Measurements from ENCODE around the gene THSD4. TPM values are rescaled to one million over a fixed set of nuclear protein-coding genes. Genes with fewer than 3 reads are reported as not detected.

The THSD4 gene
- total and polyA plus RNA-seq, 2 of the 8 experiments (the other 6 are each of a cell fraction or from before 2014, with no cell fraction given): 2.5 to 6.2 TPM

- Histone ChIP-seq H3K9ac (replicated peaks in 1 of 4; ENCODE audit: extremely low read depth in 1 of 4, low read depth in 3 of 4, low read length in 3 of 4) (no peak overlapping the region; a peak in 1 of 7 replicates), H3K23me2 (ENCODE audit: low read depth, low read length) (no peaks in the 10 kb centered on the region), H4K20me1 (replicated peaks in 1 of 2; ENCODE audit: control insufficient read depth in 1 of 2, insufficient read depth in 2 of 2, low read length in 2 of 2) (no peaks in the 10 kb centered on the region), H2BK12ac (ENCODE audit: low read depth, low read length) (0 out of 2 replicates have a peak overlapping the region, but pooled peaks have one; percentile 72), H4K91ac (replicated peaks; ENCODE audit: insufficient read length, low read length) (no peak overlapping the region), H3K18ac (ENCODE audit: extremely low read depth, low read length) (no peak overlapping the region), H2BK15ac (ENCODE audit: low read length) (no peak overlapping the region), H3K14ac (ENCODE audit: insufficient read length) (no peak overlapping the region), H3K56ac (replicated peaks; ENCODE audit: insufficient read length, low read depth, low read length) (peak overlapping the region; percentile 27), H3K27me3 (replicated peaks in 1 of 4; ENCODE audit: control insufficient read depth in 3 of 4, extremely low read depth in 1 of 4, insufficient read depth in 3 of 4, low read length in 3 of 4) (no peaks in the 10 kb centered on the region), H2BK120ac (replicated peaks; ENCODE audit: low read depth, low read length) (no peak overlapping the region), H3K79me2 (ENCODE audit: control insufficient read depth in 1 of 2, insufficient read depth in 2 of 2, low read length in 2 of 2) (no peaks in the 10 kb centered on the region), H3K4me1 (replicated peaks in 1 of 4; ENCODE audit: control insufficient read depth in 3 of 4, insufficient read depth in 4 of 4, low read length in 3 of 4) (peaks cover 2 to 8% (median 7%) of the 10 kb centered on the region in 4 experiments), H3K4me3 (ENCODE audit: extremely low read depth in 1 of 4, insufficient read depth in 2 of 4, low read depth in 3 of 4, low read length in 4 of 4) (no peak overlapping the region), H4K8ac (ENCODE audit: extremely low read depth, insufficient read depth, low read length) (no peak overlapping the region; the same call in 1 of the 2 replicates), H3K27ac (ENCODE audit: low read depth, low read length) (no peak overlapping the region), H2AFZ (ENCODE audit: low read length) (no peak overlapping the region), H2BK5ac (ENCODE audit: low read depth, low read length) (no peak overlapping the region), H3K4me2 (ENCODE audit: insufficient read depth in 1 of 2, low read depth in 2 of 2, low read length in 2 of 2) (no peak overlapping the region), H2AK5ac (ENCODE audit: low read depth, low read length) (no peak overlapping the region), H3K36me3 (ENCODE audit: control insufficient read depth in 2 of 4, insufficient read depth in 4 of 4, low read length in 3 of 4) (no peaks in the 10 kb centered on the region), H3K79me1 (ENCODE audit: low read depth, low read length) (no peaks in the 10 kb centered on the region), H2BK20ac (ENCODE audit: low read length) (no peak overlapping the region), H3K4ac (replicated peaks; ENCODE audit: insufficient read length, low read depth, low read length) (no peak overlapping the region), H4K5ac (ENCODE audit: insufficient read length, low read depth, low read length) (no peak overlapping the region), H3K23ac (ENCODE audit: insufficient read length) (no peak overlapping the region), H3K9me3 (ENCODE audit: insufficient read depth in 2 of 2, low read depth in 1 of 2, low read length in 1 of 2) (no peaks in the 10 kb centered on the region)
- WGBS, 2 experiments (ENCODE audit: extremely low coverage in 1 of 2, insufficient coverage in 1 of 2, insufficient read length in 1 of 2, insufficient replicate concordance in 2 of 2, low coverage in 1 of 2, low lambda C conversion rate in 2 of 2, missing lambda C conversion rate in 1 of 2): 92% methylated on average over 8 of the region's 8 CpGs; no CpG with 5 or more reads in 1 of the 2 experiments
- POLR2A ChIA-PET (ENCODE audit: partially characterized antibody): interaction anchor here (0.7 kb wide), 1 partner anchor 62 kb away, joined by 3 read pairs; no protein-coding TSS in a partner anchor
- CTCF ChIA-PET (ENCODE audit: partially characterized antibody): interaction anchor here (0.7 to 1.0 kb wide), 3 partner anchors 9 to 120 kb away, joined by 3 to 5 read pairs (median 4); no protein-coding TSS in a partner anchor
- DNase-seq (ENCODE audit: low read depth in 1 of 2, low spot score in 2 of 2): no peak
- no peak for FAIRE-seq
- no peak for TF ChIP-seq CBX8 (IDR thresholded peaks at IDR 0.05; ENCODE audit: borderline replicate concordance, low read depth, low read length)
- no peak for TF ChIP-seq TBP (IDR thresholded peaks at IDR 0.05; ENCODE audit: low read depth, low read length)
- TF ChIP-seq JUND (IDR thresholded peaks at IDR 0.05; ENCODE audit: low read length): no peak
- no peak for TF ChIP-seq TAF7 (optimal IDR thresholded peaks at IDR 0.05; ENCODE audit: borderline replicate concordance, low read depth, low read length)
- no peak for TF ChIP-seq NANOG (IDR thresholded peaks at IDR 0.05; ENCODE audit: insufficient read depth, low read depth, low read length, poor library complexity, severe bottlenecking)
Measured at GRCh38 chr15:71341811-71342550, 226.7 kb downstream of the THSD4 start.

Measured in H1 (cell line).